Femur (tissue), 1 donor: ENCODE measurements around the gene ACTMAP.
"Not testable (repeated sequence)": the region's sequence is repeated elsewhere in the genome, so short reads cannot be mapped to it uniquely, and the experiment has no call there.

Experiments used
- DNase-seq: peaks from one replicate; pipeline ENCODE4 v3.0.0-alpha.2; 2017

Gene ACTMAP

DNA sequence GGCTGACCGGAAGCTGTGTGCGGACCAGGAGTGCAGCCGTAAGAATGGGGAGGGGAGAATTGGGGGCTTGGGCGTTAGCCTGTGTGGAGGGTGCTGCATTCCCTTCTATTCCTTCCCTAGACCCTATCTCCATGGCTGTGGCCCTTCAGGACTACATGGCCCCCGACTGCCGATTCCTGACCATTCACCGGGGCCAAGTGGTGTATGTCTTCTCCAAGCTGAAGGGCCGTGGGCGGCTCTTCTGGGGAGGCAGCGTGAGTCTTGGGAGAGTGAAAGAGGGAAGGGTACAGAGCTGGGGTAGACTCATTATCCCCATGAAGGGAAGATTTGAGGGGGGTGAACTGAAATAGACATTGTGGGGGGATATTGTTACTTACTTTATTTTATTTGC is 25.4 kb upstream of the ACTMAP start:
- no peak for DNase-seq

DNA sequence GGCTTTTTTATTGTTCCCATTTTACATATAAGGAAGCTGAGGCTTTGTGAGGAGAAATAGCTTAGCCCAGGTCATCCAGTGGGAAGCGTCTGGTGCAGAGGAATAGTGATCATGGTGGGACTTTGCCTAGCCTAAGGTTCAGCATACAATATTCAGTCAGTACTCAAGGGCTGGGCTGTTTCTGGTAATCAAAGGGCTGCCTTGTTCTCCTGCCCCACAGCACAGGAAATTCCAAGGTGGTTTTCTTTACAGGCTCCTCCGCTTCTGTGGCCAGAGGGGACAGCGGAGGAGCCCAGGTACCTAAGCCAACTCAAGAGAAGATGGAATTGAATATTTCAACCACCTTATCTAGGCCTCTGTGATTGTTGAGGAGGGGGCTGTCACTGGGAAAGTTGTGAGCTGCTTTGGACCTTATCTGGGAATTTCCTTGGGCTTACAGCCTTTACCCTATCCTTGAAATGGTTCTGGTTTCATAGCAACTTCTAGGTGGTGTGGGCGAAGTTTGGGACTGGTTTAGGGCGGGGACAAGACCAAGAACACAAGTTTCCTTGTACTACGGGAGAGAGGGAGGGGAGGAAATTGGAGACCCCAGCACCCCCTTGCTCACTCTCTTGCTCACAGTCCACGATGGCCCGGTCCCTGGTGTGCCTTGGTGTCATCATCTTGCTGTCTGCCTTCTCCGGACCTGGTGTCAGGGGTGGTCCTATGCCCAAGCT is 24.8 kb upstream of the ACTMAP start, which contains the start of gene MIA:
MIA (plus strand) TSS at position 606 of the 716 bp plus-strand sequence; CDS start at position 628, 22 bp downstream.
- peak; percentile 39 for DNase-seq

DNA sequence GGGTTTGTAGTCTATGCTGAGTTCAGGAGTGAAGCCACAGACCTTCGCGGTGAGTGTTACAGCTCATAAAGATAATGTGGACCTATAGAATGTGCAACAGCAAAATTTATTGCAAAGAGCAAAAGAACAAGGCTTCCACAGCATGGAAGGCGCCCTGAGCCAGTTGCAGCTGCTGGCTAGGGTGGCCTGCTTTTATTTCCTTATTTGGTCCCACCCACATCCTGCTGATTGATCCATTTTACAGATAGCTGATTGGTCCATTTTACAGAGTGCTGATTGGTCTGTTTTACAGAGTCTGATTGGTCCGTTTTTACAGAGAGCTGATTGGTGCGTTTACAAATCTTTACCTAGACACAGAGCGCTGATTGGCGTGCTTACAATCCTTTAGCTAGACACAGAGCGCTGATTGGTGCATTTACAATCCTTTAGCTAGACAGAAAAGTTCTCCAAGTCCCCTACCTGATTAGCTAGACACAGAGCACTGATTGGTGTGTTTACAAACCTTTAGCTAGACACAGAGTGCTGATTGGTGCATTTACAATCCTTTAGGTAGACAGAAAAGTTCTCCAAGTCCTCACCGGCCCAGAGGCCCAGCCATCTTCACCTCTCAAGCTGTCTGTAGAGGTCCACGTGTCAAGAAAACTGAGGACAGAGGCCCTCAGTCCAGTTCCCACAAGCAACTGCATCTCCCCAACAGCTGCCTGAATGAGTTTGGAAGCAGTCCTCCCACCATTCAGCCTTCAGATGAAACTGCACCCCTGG is 21.0 kb upstream of the ACTMAP start:
- not testable (repeated sequence) for DNase-seq

DNA sequence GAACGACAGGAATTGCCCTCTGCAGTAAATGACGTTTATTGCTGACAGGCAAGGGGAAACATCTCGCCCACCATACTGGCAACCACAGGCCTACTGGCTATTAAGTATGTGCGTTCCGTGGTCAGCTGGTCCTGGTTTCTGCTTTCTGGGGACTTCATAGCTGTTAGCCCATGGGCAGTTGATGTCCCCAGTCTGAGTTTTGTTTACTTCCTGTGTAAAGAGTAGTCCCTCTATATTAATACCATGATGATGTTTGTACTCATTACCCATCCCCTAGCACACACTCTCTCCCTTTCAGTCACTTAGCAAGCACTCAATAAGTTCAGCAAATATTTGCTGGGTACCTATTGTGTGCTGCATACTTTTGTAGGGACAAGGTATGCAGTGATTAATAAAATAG is 18.6 kb upstream of the ACTMAP start:
- no peak for DNase-seq

DNA sequence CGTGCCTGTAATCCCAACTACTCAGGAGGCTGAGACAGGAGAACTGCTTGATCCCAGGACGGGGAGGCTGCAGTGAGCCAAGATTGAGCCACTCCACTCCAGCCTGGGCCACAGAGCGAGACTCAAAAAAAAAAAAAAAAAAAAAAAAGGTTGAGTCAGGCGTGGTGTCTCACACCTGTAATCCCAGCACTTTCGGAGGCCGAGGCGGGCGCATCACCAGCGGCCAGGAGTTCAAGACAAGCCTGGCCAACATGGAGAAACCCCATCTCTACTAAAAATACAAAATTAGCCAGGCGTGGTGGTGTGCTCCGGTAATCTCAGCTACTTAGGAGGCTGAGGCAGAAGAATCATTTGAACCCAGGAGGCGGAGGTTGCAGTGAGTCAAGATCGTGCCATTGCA is 16.1 kb upstream of the ACTMAP start:
- not testable (repeated sequence) for DNase-seq

DNA sequence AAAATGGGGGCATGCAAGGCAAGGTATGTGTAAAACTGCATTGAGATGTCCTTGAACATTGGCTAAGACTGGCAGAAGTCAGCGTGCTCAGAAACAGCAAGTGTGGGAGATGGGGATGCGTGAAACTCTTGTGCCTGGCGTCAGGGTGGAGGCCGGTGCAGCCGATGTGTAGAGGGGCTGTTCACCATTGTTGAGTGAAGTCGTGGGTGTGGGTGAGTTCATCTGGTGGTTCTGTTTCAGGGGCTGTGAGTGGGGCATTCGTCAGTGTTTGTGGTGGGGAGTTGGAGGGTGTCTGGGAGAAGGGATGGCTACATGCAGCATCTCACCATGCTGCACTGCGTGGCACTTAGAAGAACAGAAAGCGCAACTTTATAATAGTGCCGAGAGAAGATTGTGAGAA is 13.7 kb upstream of the ACTMAP start:
- DNase-seq, result no peak

DNA sequence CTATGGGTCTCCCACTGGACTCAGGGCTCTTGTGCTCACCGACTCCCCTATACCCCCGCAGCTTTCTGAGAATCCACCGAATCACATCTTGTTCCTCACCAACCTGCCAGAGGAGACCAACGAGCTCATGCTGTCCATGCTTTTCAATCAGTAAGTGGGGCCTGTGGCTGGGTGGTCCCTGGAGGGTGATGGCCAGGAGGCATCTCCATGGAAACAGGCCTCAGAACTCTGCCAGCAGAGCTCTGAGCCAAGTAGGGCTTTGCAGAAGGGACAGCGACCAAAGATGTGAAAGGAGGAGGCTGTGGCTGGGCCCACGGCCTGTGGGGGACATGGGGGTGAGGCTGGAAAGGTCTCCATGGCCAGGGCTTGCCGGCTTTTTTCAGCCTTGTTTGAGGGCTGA is 13.2 kb upstream of the ACTMAP start:
- DNase-seq, result no peak

DNA sequence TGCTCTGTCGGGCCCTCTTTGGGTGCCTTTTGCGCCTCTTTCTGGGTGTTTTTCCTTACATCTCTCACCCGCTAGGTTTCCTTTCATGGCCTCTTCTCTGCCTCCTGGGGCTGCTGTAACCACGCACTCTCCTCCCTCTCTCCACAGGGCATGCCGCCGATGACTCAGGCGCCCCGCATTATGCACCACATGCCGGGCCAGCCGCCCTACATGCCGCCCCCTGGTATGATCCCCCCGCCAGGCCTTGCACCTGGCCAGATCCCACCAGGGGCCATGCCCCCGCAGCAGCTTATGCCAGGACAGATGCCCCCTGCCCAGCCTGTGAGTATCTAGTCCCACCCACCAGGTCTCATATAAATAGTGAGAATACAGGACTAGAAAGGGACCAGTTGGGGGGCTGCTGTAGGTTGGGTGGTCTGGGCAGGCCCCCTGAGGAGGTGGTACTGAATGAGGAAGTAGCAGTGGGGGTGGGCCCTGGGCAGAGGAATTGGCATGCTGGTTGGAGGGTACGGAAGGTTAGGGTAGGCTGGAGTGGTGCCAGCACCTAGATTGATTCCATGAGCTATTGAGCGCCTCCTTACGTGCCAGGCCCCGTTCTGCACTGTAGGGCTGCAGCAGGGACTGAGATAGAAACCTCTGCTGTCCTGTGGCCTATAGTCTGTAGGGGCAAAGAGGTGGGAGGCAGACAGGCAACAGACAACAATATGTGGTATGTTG is 12.6 kb upstream of the ACTMAP start:
- no peak for DNase-seq

DNA sequence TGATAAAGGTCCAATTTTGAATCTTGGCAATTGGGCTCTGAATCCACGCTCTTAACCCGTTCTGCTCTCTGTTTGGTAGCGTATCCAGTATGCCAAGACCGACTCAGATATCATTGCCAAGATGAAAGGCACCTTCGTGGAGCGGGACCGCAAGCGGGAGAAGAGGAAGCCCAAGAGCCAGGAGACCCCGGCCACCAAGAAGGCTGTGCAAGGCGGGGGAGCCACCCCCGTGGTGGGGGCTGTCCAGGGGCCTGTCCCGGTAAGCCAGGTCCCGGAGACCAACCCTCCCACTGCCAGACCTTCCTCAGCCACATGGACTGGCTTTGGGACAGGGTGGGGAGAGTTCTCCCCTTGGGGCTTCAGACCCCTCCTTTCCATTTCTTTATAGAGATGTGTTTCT is 9.1 kb upstream of the ACTMAP start:
- DNase-seq, result no peak

DNA sequence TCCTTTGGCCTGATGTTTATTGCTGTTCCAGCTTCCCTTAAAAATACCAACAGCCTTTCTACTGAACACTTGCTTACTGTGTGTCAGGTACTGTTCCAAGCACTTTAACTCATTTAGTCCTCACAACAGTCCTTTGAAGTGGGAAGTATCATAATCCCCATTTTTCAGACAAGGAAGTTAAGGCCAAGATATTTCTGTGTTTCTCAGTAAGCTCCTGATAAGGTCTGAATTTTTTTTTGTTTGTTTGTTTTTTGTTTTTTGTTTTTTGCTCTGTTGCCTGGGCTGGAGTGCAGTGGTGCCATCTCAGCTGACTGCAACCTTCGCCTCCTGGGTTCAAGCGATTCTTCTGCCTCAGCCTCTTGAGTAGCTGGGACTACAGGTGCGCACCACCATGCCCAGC is 8.2 kb upstream of the ACTMAP start:
- DNase-seq, result no peak

DNA sequence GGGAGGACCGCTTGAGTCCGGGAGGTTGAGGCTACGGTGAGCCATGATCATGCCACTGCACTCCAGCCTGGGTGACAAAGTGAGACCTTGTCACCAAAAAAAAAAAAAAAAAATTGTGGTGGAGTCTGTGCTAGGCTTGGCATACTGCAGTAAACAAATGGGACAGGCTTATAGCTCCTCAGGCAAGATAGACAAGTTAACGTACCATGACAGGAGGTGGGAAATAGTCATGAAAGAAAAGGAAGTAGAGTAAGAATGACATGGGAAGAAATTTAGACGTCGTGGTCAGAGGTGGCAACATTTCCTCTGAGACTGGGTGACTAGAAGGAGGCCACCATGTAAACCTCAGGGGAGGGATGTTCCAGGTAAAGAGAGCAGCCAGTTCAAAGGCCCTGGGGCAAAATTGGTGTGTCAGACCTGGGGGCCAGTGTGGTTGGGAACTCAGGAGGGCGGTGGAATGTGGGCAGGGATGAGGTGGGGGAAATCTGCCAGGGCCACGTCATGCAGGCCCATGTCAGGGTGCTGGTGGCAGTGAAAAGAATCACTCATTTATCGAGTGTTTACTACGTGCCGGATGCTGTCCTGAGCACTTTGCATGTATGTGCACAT is 6.3 kb upstream of the ACTMAP start:
- no peak for DNase-seq

DNA sequence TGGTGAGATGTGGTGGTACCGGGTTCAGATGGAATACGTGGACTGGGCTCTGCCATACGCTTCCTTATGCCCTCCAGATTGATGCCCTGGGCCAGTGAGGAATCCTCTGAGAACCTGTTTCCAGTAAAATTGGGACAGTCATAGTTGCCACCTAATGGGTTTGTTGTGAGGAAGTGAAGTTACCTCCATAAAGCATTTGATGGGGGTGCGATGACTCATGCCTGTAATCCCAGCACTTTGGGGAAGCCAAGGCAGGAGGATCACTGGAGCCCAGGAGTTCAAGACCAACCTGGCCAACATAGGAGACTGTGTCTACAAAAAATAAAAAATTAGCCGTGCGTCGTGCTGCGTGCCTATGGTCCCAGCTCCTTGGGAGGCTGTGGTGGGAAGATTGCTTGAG is 5.5 kb upstream of the ACTMAP start:
- DNase-seq, result no peak

DNA sequence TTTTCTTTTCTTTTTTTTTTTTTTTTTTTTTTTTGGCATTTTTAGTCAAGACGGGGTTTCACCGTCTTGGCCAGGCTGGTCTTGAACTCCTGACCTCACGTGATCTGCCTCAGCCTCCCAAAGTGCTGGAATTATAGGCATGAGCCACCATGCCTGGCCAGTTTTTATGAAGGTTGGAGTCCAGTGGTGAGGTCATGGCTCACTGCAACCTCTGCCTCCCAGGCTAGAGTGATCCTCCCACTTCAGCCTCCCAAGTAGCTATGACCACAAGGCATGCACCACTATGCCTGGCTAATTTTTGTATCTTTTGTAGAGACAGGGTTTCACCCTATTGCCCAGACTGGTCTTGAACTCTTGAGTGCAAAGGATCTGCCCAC is 5.0 kb upstream of the ACTMAP start:
- no peak for DNase-seq

DNA sequence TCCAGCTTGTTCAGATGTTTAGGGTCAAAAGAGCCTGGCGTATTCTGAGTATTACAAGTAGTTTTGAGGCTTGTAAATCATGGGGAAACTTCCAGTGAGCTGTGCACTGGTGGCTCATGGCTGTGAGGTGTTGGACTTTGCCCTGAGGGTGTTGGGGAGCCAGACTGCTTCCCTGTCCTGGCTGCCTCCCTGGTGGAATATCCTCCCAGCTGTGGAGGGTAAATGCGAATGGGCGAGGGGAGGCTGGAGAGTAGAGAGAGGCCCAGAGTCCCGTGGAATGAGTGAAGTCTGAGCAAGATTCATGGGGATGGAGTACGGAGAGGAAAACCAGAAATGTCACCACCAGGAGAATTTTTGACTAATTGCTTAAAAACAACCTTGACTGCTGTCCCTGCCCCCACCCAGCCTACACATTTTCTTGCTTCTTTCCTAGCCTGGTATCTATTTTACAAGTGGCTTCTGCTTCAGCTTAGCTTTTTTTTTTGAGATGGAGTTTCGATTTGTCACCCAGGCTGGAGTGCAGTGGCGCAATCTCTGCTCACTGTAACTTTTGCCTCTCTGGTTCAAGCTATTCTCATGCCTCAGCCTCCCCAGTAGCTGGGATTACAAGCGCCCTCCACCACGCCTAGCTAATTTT is 4.5 kb upstream of the ACTMAP start:
- DNase-seq, result no peak

DNA sequence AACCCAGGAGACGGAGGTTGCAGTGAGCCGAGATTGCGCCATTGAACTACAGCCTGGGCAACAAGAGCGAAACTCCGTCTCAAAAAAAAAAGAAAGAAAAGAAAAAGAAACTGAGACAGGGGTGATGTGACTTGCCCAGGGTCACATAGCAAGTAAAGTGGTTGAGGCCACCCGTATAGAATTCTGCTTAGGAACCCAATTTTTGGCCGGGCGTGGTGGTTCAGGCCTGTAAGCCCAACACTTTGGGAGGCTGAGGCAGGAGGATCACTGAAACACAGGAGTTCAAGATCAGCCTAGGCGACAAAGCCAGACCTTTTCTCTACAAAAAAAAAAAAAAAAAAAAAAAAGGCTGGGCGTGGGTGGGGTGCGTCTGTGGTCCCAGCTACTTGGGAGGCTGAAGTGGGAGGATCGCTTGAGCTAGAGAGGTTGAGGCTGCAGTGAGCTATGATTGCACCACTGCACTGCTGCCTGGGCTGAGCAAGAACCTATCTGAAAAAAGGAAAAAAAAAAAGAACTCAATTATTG is 2.0 kb upstream of the ACTMAP start:
- DNase-seq, result no peak

DNA sequence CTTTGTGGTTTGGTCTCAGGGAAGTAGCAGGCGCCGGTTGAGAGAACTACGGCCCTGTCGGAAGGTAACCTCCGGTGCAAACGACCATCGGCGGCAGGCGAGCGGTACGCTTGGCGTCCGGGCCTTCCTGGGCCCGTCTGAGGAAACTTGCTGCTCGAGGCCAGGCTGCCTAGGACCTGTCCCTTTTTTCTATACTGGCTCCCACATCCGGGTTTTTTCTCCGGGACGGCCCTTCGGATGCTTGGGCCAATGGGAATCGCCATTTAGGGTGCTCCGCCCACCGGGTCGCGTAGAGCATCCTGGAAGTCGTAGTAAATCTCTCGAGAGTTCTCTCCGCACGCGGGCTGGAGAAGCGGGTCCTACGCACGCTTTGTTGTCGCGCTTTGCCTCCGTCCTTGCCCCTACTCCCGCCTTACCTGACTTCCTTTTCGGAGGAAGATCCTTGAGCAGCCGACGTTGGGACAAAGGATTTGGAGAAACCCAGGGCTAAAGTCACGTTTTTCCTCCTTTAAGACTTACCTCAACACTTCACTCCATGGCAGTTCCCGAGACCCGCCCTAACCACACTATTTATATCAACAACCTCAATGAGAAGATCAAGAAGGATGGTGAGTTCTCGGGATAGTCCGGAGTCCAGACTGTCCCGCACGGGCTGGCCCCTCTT is 729 bp upstream of the ACTMAP start, which contains the start of gene SNRPA:
SNRPA (plus strand) TSS at position 330 of the 664 bp plus-strand sequence; CDS start at position 536, 206 bp downstream.
- DNase-seq, result peak; percentile 98

DNA sequence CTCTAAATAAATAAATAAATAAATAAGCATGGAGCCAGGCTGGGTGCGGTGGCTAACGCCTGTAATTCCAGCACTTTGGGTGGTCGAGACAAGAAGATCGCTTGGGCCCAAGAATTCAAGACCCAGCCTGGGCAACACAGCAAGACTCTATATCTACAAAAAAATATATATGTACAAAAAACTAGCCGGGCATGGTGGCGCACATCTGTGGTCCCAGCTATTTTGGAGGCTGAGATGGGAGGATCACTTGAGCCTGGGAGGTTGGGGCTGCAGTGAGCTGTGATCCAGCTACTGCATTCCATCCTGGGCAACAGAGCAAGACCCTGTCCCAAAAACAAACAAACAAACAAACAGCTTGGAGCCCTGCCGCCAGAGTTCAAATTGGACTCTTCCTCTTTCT is 2.7 kb downstream of the ACTMAP start:
- DNase-seq, result no peak

DNA sequence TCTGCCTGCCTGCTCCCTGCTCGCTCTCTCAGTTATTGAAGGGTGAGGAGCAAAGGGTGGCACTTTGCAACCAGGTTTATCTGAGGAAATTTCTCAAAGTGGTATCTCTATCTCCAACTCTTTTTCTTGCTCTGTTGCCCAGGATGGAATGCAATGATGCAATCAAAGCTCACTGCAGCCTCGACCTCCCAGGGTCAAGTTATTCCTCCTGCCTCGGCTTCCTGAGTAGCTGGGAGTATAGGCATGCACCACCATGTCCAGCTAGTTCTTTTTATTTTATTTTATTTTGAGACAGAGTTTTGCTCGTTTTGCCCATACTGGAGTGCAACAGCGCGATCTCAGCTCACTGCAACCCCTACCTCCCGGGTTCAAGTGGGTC is 4.9 kb downstream of the ACTMAP start:
- no peak for DNase-seq

DNA sequence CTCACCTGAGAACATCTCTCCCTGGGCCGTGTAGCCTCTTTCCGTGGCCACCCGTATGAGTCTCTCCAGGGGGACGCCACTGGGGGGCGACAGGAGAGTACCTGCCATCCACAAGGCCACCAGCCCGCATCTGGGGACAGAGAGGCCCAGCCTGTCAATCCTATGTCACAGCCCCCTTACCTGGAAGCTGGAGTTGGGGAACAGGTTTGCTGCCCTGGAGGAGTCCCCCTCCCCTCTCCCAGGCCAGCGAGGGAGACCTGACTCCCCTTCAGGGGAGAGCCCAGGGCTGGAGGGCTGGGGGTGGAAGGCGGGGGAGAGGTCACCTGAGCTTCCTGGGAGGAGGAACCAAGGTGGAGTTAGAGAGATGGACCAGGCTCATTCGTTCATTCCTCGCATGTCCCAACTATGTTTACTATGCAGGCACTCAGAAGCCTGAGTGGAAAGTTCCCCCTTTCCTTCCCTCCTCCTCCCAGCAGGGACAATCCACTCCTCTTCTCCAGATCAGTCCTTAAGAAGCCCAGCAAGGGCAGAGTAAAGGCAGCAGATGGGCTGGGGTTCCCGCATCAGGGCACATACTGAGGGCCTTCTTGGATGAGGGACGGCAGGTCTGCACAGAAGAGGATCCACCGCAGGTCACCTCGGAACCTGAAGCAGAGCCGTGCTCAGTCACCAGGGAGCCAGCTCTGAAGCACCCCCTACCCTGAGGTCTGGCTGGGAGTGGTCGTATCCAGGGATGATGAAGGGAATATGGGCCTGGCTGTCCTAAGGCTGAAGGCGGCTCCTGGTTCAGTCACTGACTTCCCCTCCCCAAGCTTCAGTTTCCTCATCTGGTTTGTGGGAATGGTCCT is 5.5 kb downstream of the ACTMAP start:
- no peak for DNase-seq

DNA sequence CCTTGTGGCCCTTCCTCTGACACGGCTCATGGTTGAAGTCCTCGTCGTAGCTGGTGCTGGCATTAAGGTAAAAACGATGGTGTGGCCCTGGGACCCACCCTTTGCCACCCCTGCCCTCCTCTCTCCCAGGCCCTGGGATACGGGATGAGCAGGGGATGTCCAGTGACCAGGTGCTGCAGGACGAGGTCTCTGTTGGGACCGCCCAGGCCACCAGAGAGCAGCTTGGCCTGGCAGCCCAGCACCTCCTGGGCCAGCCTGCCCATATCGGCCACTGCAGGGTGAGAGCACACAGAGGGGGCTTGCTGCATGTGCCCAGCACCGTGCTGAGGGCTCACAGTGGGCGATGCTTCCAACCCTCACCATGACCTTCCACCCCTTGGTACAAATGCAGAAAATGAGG is 6.4 kb downstream of the ACTMAP start:
- DNase-seq, result no peak

DNA sequence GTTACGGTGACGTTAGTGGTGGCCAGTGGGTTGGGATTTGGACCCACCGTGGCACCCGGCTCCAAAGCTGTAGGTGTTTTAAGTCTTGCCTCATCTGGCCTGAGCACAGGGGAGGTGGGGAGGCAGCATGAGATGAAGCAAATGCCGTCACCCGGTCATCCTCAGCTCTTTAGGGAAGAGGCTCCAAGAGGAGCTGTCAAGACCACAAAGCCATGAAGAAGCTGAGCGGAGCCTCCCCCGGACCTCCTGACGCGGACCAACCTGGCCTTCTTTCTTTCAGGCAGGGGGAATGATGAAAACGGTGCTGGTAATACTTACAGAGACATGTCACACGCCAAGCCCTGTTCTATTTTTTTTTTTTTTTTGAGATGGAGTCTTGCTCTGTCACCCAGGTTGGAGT is 7.4 kb downstream of the ACTMAP start:
- DNase-seq, result no peak
